Activated CD4-positive, CD25-positive, alpha-beta regulatory T cell treated with anti-CD3 and anti-CD28 coated beads, Interleukin-2, amount 50 U/mL, for 16 hours (primary cell): ENCODE results near the gene FA2H.
A peak's percentile ranks its signal among the peaks of the same experiment; 100 is the strongest.
"Not testable (repeated sequence)": the region's sequence is repeated elsewhere in the genome, so short reads cannot be mapped to it uniquely, and the experiment has no call there.

ENCODE experiments used
- DNase-seq: peaks from one replicate; pipeline ENCODE4 v3.0.0-alpha.2; 2020; ENCODE audit warnings: low read depth, low spot score

FA2H gene

GRCh38 chr16:74682556-74682955 lies 92.1 kb downstream of the FA2H start:
- no peak for DNase-seq

GRCh38 chr16:74680681-74681080 lies 93.9 kb downstream of the FA2H start:
- DNase-seq, result no peak

GRCh38 chr16:74679983-74680382 lies 94.6 kb downstream of the FA2H start:
- no peak for DNase-seq

DNA sequence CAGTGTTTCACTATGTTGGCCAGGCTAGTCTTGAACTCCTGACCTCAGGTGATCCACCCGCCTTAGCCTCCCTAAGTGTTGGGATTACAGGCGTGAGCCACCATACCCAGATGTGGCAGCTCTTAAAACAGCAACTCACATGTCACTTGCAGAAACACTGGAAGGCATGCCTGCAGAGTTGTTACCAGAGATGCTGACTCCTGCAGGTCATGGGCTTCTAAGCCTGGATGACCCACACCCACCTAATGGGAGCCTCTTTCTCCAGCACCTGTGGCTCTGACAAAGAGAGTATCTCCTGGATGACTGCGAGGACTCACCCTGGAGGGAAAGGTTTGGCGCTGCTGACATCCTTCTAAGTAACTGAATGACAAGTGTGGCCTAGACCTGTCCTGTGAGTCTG lies 96.8 kb downstream of the FA2H start:
- no peak for DNase-seq

DNA sequence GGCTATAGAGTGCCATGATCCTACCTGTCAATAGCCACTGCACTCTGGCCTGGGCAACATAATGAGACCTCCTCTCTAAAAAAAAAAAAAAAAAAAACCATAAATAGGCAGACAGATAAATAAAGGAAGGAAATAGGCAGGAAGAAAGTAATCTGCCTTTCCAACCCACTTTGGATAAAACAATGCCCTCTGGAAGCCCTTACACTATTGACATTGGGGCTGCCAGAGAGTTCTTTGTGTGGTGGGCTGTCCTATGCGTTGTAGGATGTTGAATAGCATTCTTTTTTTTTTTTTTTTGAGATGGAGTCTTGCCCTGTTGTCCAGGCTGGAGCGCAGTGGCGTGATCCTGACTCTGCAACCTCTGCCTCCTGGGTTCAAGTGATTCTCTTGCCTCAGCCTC lies 100.7 kb downstream of the FA2H start:
- DNase-seq, result no peak

GRCh38 chr16:74668877-74669276 lies 105.7 kb downstream of the FA2H start:
- DNase-seq, result not testable (repeated sequence)

DNA sequence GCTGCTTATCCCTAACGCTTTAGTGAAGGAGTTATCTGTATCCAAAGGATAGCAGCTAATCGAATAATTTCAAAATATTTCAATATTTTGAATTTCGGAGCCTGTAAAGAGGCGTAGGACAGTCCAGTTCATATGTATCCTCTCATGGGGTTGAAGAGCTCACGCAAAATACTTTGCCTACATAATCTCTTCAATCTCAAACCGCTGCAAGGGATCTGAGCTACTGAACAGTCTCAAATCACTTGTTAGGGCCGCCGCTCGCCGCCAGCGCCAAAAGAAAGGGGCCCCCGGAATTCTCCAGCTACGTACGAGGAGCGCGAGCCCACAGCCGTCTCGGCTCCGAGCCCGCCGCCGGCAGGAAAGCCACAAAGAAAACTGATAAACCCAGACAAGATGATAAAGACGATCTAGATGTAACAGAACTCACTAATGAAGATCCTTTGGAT lies 107.3 kb downstream of the FA2H start:
- no peak for DNase-seq

- peak; percentile 95 for DNase-seq
Measured at GRCh38 chr16:74666425-74667254, 108.0 kb downstream of the FA2H start, which contains the start of gene RFWD3. Gene RFWD3, minus strand, starts transcription at chr16:74666877. Its CDS starts 5,428 bp downstream, at chr16:74661449.

DNA sequence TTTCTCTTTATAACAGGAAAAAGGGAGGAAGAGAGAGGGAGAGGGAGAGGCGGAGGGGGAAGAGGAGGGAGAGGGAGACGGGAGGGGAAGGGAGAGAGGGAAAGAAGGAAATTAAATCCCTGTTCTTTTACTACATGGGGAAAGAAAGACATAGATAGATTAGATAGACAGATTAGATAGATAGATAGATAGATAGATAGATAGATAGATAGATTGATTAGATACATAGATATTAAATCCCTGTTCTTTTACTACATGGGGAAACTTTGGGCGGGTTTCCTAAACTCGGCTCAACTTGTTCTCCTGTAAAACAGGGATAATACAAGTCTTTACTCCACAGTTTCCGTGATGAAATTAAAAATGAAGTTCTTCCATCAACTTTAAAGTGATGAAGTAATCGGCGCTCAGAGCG lies 108.6 kb downstream of the FA2H start:
- DNase-seq, result no peak
